ENCODE results near the gene PLEKHH3.
"Not testable (repeated sequence)": the region's sequence is repeated elsewhere in the genome, so short reads cannot be mapped to it uniquely, and the experiment has no call there.

The PLEKHH3 gene

DNA sequence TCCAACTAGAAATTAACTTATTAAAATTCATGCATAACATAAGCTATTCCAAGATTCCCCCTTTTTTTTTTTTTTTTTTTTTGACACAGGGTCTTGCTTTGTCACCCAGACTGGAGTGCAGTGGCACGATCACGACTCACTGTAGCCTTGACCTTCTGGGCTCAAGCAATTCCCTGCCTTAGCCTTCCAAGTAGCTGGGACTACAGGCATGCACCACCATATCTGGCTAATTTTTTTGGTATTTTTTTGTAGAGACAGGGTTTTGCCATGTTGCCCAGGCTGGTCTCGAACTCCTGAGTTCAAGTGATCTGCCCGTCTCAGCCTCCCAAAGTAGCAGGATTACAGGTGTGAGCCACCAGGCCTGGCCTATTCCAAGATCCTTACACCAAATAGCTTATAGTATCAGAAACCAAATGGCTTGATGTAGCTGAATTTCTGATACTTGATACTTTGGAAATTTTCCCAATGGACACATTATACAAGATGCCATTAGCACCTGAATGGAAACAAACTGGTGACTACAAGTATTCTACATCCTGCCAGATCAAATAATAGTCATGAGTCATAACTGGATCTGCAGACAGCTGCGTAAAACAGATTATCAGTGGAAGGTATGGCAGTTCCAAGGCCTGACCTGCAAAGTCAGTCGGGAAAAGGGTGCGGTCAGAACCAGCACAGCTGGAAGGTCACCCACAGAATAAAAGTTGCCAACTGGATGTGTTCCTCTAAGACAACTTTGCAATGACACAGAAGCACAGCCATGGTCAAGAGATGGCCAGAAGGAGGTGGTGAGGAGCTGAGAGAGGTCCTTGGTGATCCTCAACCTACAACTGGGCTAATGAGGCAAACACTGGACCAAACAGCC, 52.8 kb downstream of the PLEKHH3 start:
- no peak for DNase-seq

DNA sequence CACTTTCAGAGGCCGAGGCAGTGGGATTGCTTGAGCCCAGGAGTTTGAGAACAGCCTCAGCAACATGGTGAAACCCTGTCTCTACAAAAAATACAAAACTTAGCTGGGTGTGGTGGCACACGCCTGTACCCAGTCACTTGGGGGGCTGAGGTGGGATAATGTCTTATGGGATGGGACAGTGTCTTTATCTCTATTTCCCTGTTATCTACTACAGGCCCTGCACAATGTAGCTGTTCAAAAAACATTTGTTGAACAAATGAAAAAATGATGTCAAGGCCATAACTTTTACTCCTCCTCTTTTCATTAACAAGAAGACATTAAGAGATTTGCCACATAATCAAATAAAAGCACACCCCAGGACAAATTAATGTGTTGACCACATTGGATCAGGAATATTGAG, 53.5 kb downstream of the PLEKHH3 start:
- no peak for DNase-seq

DNA sequence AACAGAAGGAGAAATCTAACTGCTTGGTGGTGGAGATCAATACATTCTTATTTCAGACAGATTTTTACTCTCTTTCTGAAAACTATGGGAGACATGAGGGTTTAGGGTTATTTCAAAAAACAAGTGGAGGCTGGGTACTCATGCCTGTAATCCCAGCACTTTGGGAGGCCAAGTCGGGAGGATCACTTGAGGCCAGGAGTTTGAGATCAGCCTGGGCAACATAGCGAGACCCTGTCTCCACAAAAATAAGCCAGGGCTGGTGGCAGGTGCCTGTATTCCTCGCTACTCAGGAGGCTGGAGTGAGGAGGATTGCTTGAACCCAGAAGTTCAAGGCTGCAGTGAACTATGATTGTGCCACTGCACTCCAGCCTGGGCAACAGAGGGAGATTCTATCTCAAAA, 54.8 kb downstream of the PLEKHH3 start:
- not testable (repeated sequence) for DNase-seq

DNA sequence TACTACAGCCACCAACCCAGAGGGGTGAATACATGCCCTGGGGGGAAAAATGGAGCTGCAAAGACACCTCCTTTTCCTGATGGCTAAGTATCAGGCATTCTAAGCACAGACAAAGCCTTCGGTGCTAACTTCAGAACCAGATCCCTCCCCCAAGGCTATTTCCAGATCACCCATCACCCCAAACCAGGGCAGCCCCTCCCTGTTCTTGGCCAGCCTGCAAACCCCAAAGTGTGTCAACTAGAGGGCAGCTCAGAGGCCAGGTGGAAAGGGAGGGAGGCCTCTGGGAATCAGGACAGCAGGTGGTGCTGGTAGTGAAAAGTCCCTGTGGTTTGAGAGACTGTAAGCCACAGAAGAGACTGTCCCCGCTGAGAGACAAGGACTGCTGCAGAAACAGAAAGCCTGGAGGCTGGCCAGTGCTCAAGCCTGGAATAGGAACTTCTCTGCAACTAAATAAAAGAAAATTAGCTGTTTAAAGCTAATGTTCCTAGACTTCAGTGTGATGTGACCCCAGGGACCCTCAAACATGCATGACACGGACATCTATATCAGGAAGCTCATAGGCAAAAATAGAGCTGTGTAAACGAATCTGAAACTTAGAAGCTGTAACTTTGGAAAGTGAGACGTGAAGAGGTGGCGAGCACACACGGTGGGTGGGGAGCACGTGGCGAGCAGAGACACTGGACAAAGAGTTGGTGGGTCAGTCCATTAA, 58.2 kb downstream of the PLEKHH3 start:
- no peak for DNase-seq

DNA sequence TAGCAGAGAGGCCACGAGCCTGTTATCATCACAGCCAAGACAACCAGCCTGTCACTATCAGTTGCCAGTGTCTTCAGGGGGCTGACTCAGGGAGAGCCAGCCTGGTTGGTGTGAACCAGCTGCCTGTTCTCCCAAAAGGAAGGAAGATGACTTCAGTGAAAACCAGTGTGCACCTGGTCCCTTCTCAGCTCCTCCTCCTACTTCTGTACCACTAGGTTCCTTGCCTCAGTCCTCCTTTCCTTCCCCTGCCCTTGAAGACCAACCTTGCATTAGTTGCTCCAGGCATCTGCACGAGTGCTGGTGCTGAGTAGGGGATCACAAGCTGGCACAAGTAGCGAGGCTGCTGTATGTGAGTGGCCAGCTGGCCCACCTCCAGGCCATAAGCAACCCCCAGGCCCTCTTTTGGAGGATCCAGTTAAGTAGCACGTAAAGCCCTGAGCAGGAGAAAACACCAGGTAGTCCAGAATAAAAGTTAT, 58.8 kb downstream of the PLEKHH3 start:
- no peak for DNase-seq
